ENCODE measurements around the gene PGF.
"Not testable (repeated sequence)": the region's sequence is repeated elsewhere in the genome, so short reads cannot be mapped to it uniquely, and the experiment has no call there.

GRCh38 chr14:74932936-74933335, 22.5 kb downstream of the PGF start:
- not testable (repeated sequence) for TF ChIP-seq CTCF, POLR2AphosphoS5, POLR2A (IDR thresholded peaks at IDR 0.05)

Measured in upper lobe of left lung (tissue), 4 donors.